GM21367 (cell line): ENCODE results near the gene PKHD1.

Experiments used
- ATAC-seq: cut with Tn5 transposase; IDR thresholded peaks from one replicate; pipeline ENCODE4 v1.9.1; 2021; ENCODE audit not compliant: unreplicated experiment

The PKHD1 gene

GRCh38 chr6:52087498-52087999, at the start of gene PKHD1:
TSS of gene PKHD1 (minus strand) at chr6:52087613. CDS start at chr6:52084933, 2,680 bp downstream.
- no peak for ATAC-seq

GRCh38 chr6:52136934-52137467, 49.6 kb upstream of the PKHD1 start:
- ATAC-seq: no peak

- no peak for ATAC-seq
Observed at GRCh38 chr6:52136055-52136454, 48.6 kb upstream of the PKHD1 start.

- ATAC-seq: no peak
Observed at GRCh38 chr6:52135217-52135616, 47.8 kb upstream of the PKHD1 start.

GRCh38 chr6:52134011-52134410, 46.6 kb upstream of the PKHD1 start:
- ATAC-seq: no peak

GRCh38 chr6:52133324-52133723, 45.9 kb upstream of the PKHD1 start:
- no peak for ATAC-seq

- ATAC-seq: no peak
Observed at GRCh38 chr6:52132292-52132691, 44.9 kb upstream of the PKHD1 start.

- ATAC-seq: no peak
Observed at GRCh38 chr6:52130440-52130839, 43.0 kb upstream of the PKHD1 start.

- no peak for ATAC-seq
Observed at GRCh38 chr6:52127957-52128356, 40.5 kb upstream of the PKHD1 start.

GRCh38 chr6:52126231-52126630, 38.8 kb upstream of the PKHD1 start:
- no peak for ATAC-seq

- ATAC-seq: no peak
Observed at GRCh38 chr6:52125572-52125971, 38.2 kb upstream of the PKHD1 start.

- no peak for ATAC-seq
Observed at GRCh38 chr6:52125139-52125538, 37.7 kb upstream of the PKHD1 start.

- ATAC-seq: no peak
Observed at GRCh38 chr6:52124126-52125121, 37.0 kb upstream of the PKHD1 start.

GRCh38 chr6:52123251-52123650, 35.8 kb upstream of the PKHD1 start:
- ATAC-seq: no peak

GRCh38 chr6:52117352-52117751, 29.9 kb upstream of the PKHD1 start:
- ATAC-seq: no peak

- ATAC-seq: no peak
Observed at GRCh38 chr6:52116605-52116948, 29.2 kb upstream of the PKHD1 start.

GRCh38 chr6:52115891-52116604, 28.6 kb upstream of the PKHD1 start:
- ATAC-seq: no peak

GRCh38 chr6:52115145-52115741, 27.8 kb upstream of the PKHD1 start:
- ATAC-seq: no peak

GRCh38 chr6:52109171-52109571, 21.8 kb upstream of the PKHD1 start:
- no peak for ATAC-seq

GRCh38 chr6:52108128-52108527, 20.7 kb upstream of the PKHD1 start:
- ATAC-seq: no peak

GRCh38 chr6:52106994-52107393, 19.6 kb upstream of the PKHD1 start:
- no peak for ATAC-seq
